Coronary artery (tissue), 2 donors: ENCODE measurements around the gene SNCA.

Source experiments
- DNase-seq: peaks from one replicate; pipeline ENCODE4 v3.0.0-alpha.2; 2017; ENCODE audit warnings: low spot score
- H3K27ac ChIP-seq, 2 donors: fragments of 200-600 bp; sonication (generic); one replicate each; pipeline ENCODE4 v1.5.1; 2016 to 2019
- H3K4me3 ChIP-seq: fragments of 200-600 bp; sonication (generic); 2 replicates; pipeline ENCODE4 v1.5.1; 2016; ENCODE audit warnings: mild to moderate bottlenecking, moderate library complexity
- TF ChIP-seq, protein P1 (sequence below): fragments of 200-600 bp; sonication (generic); IDR thresholded peaks from one replicate; pipeline ENCODE4 v1.5.1; 2019; ENCODE audit warnings: antibody characterized with exemption

SNCA gene

DNA sequence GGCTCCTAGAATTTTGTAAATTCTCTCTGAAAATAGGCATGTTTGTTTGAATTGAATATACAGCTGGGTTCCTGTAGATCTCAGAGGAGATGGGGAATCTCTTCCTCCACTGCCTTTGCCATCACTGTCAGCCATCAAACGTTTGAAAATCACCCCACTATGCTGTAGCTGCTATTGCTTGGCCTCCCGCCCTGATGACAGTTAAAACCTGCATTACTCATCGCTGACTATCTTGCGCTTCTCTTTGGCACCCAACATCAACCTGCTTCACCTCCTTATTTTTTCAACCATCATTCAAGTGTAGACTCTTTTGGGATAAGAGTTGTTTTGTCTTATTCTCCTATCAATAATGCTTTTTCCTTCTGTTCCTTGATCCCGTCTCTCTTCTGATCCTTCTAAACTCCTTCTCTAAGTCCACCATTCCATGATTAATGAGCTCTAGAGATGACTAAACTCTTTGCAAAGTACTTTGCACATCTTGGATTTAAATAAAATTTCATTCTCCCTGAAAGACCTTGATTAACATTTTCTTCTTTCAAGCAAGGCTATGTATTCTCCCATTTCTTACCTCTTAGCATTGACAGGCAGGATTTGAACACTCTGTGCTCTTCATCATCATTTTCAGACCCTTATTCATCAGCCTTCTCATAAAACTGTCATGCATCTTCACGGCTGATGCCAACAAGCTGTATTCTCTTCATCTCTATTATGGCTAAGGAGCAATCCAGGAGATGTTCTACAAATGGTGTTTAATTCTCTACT is 133.0 kb downstream of the SNCA start:
- Histone ChIP-seq H3K27ac (no peak overlapping the region), H3K4me3 (no peak overlapping the region)
- TF ChIP-seq, protein P1, sequence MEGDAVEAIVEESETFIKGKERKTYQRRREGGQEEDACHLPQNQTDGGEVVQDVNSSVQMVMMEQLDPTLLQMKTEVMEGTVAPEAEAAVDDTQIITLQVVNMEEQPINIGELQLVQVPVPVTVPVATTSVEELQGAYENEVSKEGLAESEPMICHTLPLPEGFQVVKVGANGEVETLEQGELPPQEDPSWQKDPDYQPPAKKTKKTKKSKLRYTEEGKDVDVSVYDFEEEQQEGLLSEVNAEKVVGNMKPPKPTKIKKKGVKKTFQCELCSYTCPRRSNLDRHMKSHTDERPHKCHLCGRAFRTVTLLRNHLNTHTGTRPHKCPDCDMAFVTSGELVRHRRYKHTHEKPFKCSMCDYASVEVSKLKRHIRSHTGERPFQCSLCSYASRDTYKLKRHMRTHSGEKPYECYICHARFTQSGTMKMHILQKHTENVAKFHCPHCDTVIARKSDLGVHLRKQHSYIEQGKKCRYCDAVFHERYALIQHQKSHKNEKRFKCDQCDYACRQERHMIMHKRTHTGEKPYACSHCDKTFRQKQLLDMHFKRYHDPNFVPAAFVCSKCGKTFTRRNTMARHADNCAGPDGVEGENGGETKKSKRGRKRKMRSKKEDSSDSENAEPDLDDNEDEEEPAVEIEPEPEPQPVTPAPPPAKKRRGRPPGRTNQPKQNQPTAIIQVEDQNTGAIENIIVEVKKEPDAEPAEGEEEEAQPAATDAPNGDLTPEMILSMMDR, result no peak
- DNase-seq, result no peak

DNA sequence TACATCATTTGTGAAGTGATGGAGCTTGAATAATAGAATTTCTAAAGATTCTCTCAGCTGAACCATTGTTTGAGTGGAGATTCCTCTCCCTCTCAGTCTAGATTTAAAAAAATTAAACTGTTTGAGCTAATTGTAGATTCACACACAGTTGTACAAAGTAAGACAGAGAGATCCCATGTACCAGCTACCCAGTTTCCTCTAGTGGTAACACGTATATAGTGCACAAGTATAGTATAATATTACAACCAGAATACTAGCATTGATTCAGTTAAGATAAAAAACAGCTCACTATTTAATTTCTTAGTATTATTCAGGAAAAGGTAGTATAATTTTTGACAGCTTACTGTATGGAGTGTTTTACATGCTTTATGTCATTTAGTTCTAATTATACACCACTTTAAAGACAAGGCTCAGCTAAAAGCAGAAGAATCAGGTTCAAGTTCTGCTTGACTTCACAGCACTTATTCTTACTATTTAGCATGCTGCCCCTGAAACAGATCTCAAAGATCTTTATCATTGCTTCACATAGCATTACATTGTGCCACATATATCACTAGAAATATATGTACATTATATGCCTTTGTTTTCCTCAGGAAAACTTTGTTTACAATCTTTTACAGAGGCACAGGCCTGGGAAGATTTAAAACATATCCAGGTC is 136.1 kb downstream of the SNCA start:
- TF ChIP-seq, protein P1, result no peak
- no peak for DNase-seq
- H3K27ac ChIP-seq, result no peak overlapping the region
- H3K4me3 ChIP-seq, result no peak overlapping the region

- TF ChIP-seq, protein P1, result no peak
- DNase-seq, result no peak
Measured at GRCh38 chr4:89685690-89686089, 151.3 kb downstream of the SNCA start.

DNA sequence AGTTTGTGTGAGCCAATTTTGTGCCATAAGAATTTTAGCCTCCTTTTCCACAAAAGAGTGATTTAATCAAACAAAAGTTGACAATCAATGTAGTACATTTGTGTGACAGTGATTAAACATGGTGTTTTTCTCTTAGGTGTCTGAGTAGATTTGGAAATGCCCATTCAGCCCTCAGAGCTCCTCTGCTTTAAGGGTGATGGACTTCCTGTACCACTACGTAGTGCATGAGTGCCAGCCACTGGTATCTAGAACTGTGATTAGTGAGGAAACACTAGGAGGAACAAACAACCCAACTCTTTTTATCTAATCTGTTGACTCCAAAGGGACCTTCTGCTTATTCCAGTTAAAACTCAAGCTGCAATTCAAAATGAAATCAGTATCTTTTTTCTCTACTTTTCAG is 151.7 kb downstream of the SNCA start:
- Histone ChIP-seq H3K4me3 (no peak overlapping the region), H3K27ac (no peak overlapping the region)
- DNase-seq, result no peak
- TF ChIP-seq, protein P1, result no peak

More at GRCh38 chr4:89685690-89686089, 151.3 kb downstream of the SNCA start:
- Histone ChIP-seq H3K4me3 (no peak overlapping the region), H3K27ac (no peak overlapping the region)

GRCh38 chr4:89684536-89684935 is 152.4 kb downstream of the SNCA start:
- no peak overlapping the region for H3K27ac ChIP-seq
- TF ChIP-seq, protein P1, result no peak
- no peak overlapping the region for H3K4me3 ChIP-seq
- no peak for DNase-seq

- no peak overlapping the region for H3K4me3 ChIP-seq
- no peak for DNase-seq
- TF ChIP-seq, protein P1, result no peak
- no peak overlapping the region for H3K27ac ChIP-seq
Measured at GRCh38 chr4:89682808-89683207, 154.2 kb downstream of the SNCA start.

DNA sequence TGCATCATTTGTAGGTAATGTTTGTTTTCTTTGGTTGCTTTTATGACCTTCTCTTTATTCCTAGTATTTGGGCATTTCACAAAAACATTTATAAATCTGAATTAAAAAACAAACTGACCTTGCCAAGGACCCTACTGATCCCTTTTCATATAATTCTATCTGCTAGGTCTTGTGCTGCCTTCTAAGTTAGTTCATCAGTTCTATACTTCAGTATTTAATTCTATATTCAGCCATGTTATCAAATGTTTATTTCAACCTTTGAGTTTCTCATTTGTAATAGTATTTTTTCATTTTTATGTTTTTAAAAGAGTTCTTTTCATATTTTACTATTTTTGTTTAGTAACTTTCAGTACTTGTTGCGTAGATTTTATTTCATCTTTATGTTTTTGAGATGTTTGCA is 155.3 kb downstream of the SNCA start:
- DNase-seq, result no peak
- no peak overlapping the region for H3K4me3 ChIP-seq
- TF ChIP-seq, protein P1, result no peak
- H3K27ac ChIP-seq, result no peak overlapping the region
